NCI-H1048 (cell line): Measurements from ENCODE around the gene AMIGO1.

ENCODE experiments used
- DNase-seq: peaks from one replicate; lab custom pipeline; 2025; lab: John Stamatoyannopoulos, UW

The AMIGO1 gene

GRCh38 chr1:109532365-109533136, 23.0 kb upstream of the AMIGO1 start:
- peak; percentile 37 for DNase-seq

GRCh38 chr1:109531826-109532364, 22.4 kb upstream of the AMIGO1 start:
- no peak for DNase-seq

- DNase-seq: no peak
These were observed 21.9 kb upstream of the AMIGO1 start for GRCh38 chr1:109531380-109531779.

- no peak for DNase-seq
These were observed 21.0 kb upstream of the AMIGO1 start for GRCh38 chr1:109530457-109531087.

- DNase-seq: no peak
These were observed 20.4 kb upstream of the AMIGO1 start for GRCh38 chr1:109529881-109530456.

GRCh38 chr1:109528712-109529111, 19.2 kb upstream of the AMIGO1 start:
- DNase-seq: no peak

GRCh38 chr1:109527846-109528695, 18.5 kb upstream of the AMIGO1 start:
- DNase-seq: no peak

- DNase-seq: no peak
These were observed 17.7 kb upstream of the AMIGO1 start for GRCh38 chr1:109527098-109527811.

GRCh38 chr1:109523706-109524105, 14.2 kb upstream of the AMIGO1 start:
- DNase-seq: no peak

GRCh38 chr1:109522026-109522425, 12.5 kb upstream of the AMIGO1 start:
- no peak for DNase-seq

GRCh38 chr1:109521002-109521951, 11.8 kb upstream of the AMIGO1 start:
- no peak for DNase-seq

GRCh38 chr1:109517337-109517736, 7.8 kb upstream of the AMIGO1 start:
- DNase-seq: no peak

- DNase-seq: no peak
These were observed 7.3 kb upstream of the AMIGO1 start for GRCh38 chr1:109516872-109517271.

- no peak for DNase-seq
These were observed 5.3 kb upstream of the AMIGO1 start for GRCh38 chr1:109514846-109515245.

- no peak for DNase-seq
These were observed 3.7 kb upstream of the AMIGO1 start for GRCh38 chr1:109513110-109513710.

GRCh38 chr1:109508873-109509175, 703 bp downstream of the AMIGO1 start:
- no peak for DNase-seq

GRCh38 chr1:109508001-109508872, 1.3 kb downstream of the AMIGO1 start:
- no peak for DNase-seq

- DNase-seq: no peak
These were observed 4.6 kb downstream of the AMIGO1 start for GRCh38 chr1:109504974-109505373.

GRCh38 chr1:109503935-109504334, 5.6 kb downstream of the AMIGO1 start:
- no peak for DNase-seq
